ENCODE results near the gene TRIM31. TPM values are rescaled to one million over a fixed set of nuclear protein-coding genes. Genes with fewer than 3 reads are reported as not detected.

TRIM31 gene
- total RNA-seq, 1 donor from 2014 or later, result not detected

- H3K4me1 Mint-ChIP-seq (ENCODE audit: unreplicated experiment), result peaks cover 3% of the 10 kb centered on the region
- no peak overlapping the region for H3K4me3 Mint-ChIP-seq (ENCODE audit: unreplicated experiment)
- H3K9me3 Mint-ChIP-seq (ENCODE audit: unreplicated experiment), result no peaks in the 10 kb centered on the region
These were observed 18.3 kb upstream of the TRIM31 start for GRCh38 chr6:30130887-30131862.

GRCh38 chr6:30130179-30130679 is 17.3 kb upstream of the TRIM31 start:
- Mint-ChIP-seq H3K9me3 (ENCODE audit: unreplicated experiment) (no peaks in the 10 kb centered on the region), H3K4me1 (ENCODE audit: unreplicated experiment) (peaks cover 3% of the 10 kb centered on the region), H3K27me3 (ENCODE audit: unreplicated experiment) (peaks cover 13% of the 10 kb centered on the region), H3K36me3 (ENCODE audit: low read depth, unreplicated experiment) (no peaks in the 10 kb centered on the region), H3K4me3 (ENCODE audit: unreplicated experiment) (no peak overlapping the region), H3K27ac (ENCODE audit: unreplicated experiment) (no peak overlapping the region)
- no peak for DNase-seq (ENCODE audit: low spot score)
- no peak for TF ChIP-seq CTCF (IDR thresholded peaks at IDR 0.05; ENCODE audit: unreplicated experiment)

More at GRCh38 chr6:30130887-30131862, 18.3 kb upstream of the TRIM31 start:
- Mint-ChIP-seq H3K27ac (ENCODE audit: unreplicated experiment) (no peak overlapping the region), H3K36me3 (ENCODE audit: low read depth, unreplicated experiment) (no peaks in the 10 kb centered on the region), H3K27me3 (ENCODE audit: unreplicated experiment) (peaks cover 13% of the 10 kb centered on the region)
- peak; percentile 89 for TF ChIP-seq CTCF (IDR thresholded peaks at IDR 0.05; ENCODE audit: unreplicated experiment)
- peak; percentile 59 for DNase-seq (ENCODE audit: low spot score)

- Mint-ChIP-seq H3K27ac (ENCODE audit: unreplicated experiment) (no peak overlapping the region), H3K27me3 (ENCODE audit: unreplicated experiment) (peaks cover 13% of the 10 kb centered on the region), H3K9me3 (ENCODE audit: unreplicated experiment) (no peaks in the 10 kb centered on the region), H3K36me3 (ENCODE audit: low read depth, unreplicated experiment) (no peaks in the 10 kb centered on the region), H3K4me3 (ENCODE audit: unreplicated experiment) (no peak overlapping the region), H3K4me1 (ENCODE audit: unreplicated experiment) (peaks cover 3% of the 10 kb centered on the region)
- TF ChIP-seq CTCF (IDR thresholded peaks at IDR 0.05; ENCODE audit: unreplicated experiment), result no peak
- DNase-seq (ENCODE audit: low spot score), result no peak
These were observed 16.6 kb upstream of the TRIM31 start for GRCh38 chr6:30129265-30130178.

GRCh38 chr6:30127238-30128093 is 14.6 kb upstream of the TRIM31 start:
- Mint-ChIP-seq H3K4me1 (ENCODE audit: unreplicated experiment) (peaks cover 3% of the 10 kb centered on the region), H3K4me3 (ENCODE audit: unreplicated experiment) (peak overlapping the region; percentile 54), H3K27me3 (ENCODE audit: unreplicated experiment) (peaks cover 13% of the 10 kb centered on the region), H3K36me3 (ENCODE audit: low read depth, unreplicated experiment) (no peaks in the 10 kb centered on the region), H3K9me3 (ENCODE audit: unreplicated experiment) (no peaks in the 10 kb centered on the region), H3K27ac (ENCODE audit: unreplicated experiment) (no peak overlapping the region)
- no peak for DNase-seq (ENCODE audit: low spot score)
- TF ChIP-seq CTCF (IDR thresholded peaks at IDR 0.05; ENCODE audit: unreplicated experiment), result no peak

Measured in endothelial cell (in vitro differentiated cells).